ENCODE results near the gene SLC22A23. TPM values are rescaled to one million over a fixed set of nuclear protein-coding genes. Genes with fewer than 3 reads are reported as not detected.

The SLC22A23 gene
- total RNA-seq, 2 experiments from 2014 or later = 0.75 to 0.83 TPM

- Mint-ChIP-seq H3K27ac (no peak overlapping the region), H3K36me3 (ENCODE audit: low read depth) (peaks cover 9% of the 10 kb centered on the region), H3K4me1 (peaks cover 41% of the 10 kb centered on the region), H3K27me3 (no peaks in the 10 kb centered on the region), H3K9me3 (no peaks in the 10 kb centered on the region), H3K4me3 (no peak overlapping the region)
- CTCF ChIA-PET = interaction anchor here (1.2 to 1.9 kb wide), 3 partner anchors 9 to 106 kb away, joined by 3 to 4 read pairs (median 3); partner anchors contain the start of gene TUBB2A
- POLR2A ChIA-PET = no interaction called here
- DNase-seq = no peak
Measured at GRCh38 chr6:3263096-3263495, 193.8 kb downstream of the SLC22A23 start.

- CTCF ChIA-PET = interaction anchor here (1.9 to 3.9 kb wide), 2 partner anchors 10 to 11 kb away, joined by 4 to 24 read pairs; no protein-coding TSS in a partner anchor
- no peak overlapping the region for H3K27ac Mint-ChIP-seq
- H3K4me1 Mint-ChIP-seq = peaks cover 42% of the 10 kb centered on the region
- POLR2A ChIA-PET = no interaction called here
- peaks cover 6% of the 10 kb centered on the region for H3K27me3 Mint-ChIP-seq
- H3K4me3 Mint-ChIP-seq = no peak overlapping the region
- H3K9me3 Mint-ChIP-seq = no peaks in the 10 kb centered on the region
- no peak for DNase-seq
- H3K36me3 Mint-ChIP-seq (ENCODE audit: low read depth) = peaks cover 4% of the 10 kb centered on the region
Measured at GRCh38 chr6:3261921-3262320, 194.9 kb downstream of the SLC22A23 start.

- POLR2A ChIA-PET = no interaction called here
- no peak for DNase-seq
- H3K4me1 Mint-ChIP-seq = peaks cover 42% of the 10 kb centered on the region
- H3K27ac Mint-ChIP-seq = no peak overlapping the region
- CTCF ChIA-PET = interaction anchor here (1.8 to 3.9 kb wide), 2 partner anchors 10 to 18 kb away, joined by 5 to 24 read pairs; no protein-coding TSS in a partner anchor
- H3K27me3 Mint-ChIP-seq = peaks cover 10% of the 10 kb centered on the region
- H3K9me3 Mint-ChIP-seq = no peaks in the 10 kb centered on the region
- peaks cover 4% of the 10 kb centered on the region for H3K36me3 Mint-ChIP-seq (ENCODE audit: low read depth)
- no peak overlapping the region for H3K4me3 Mint-ChIP-seq
Measured at GRCh38 chr6:3261518-3261820, 195.4 kb downstream of the SLC22A23 start.

- ChIA-PET POLR2A (interaction anchor here (2.0 kb wide), 1 partner anchor 30 kb away, joined by 8 read pairs; no protein-coding TSS in a partner anchor), CTCF (interaction anchor here (0.6 to 3.9 kb wide), 3 partner anchors 9 to 403 kb away, joined by 3 to 24 read pairs (median 5); no protein-coding TSS in a partner anchor)
- peaks cover 42% of the 10 kb centered on the region for H3K4me1 Mint-ChIP-seq
- peaks cover 4% of the 10 kb centered on the region for H3K36me3 Mint-ChIP-seq (ENCODE audit: low read depth)
- H3K27me3 Mint-ChIP-seq = peaks cover 10% of the 10 kb centered on the region
- peak overlapping the region; percentile 47 for H3K27ac Mint-ChIP-seq
- peak overlapping the region; percentile 56 for H3K4me3 Mint-ChIP-seq
- H3K9me3 Mint-ChIP-seq = no peaks in the 10 kb centered on the region
- DNase-seq = no peak
Measured at GRCh38 chr6:3260772-3261517, 195.9 kb downstream of the SLC22A23 start.

DNA sequence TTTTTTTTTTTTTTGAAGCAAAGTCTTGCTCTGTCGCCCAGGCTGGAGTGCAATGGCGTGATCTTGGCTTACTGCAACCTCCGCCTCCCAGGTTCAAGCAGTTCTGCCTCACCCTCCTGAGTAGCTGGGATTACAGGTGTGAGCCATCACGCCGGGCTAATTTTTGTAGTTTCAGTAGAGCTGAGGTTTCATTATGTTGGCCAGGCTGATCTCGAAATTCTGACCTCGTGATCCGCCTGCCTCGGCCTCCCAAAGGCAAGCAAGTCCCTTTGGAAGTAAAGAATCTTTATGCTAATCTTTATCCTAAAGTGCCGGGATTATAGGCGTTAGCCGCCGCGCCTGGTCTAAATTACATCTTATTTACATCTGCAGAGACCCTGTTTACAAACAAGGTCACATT is 196.6 kb downstream of the SLC22A23 start:
- no peaks in the 10 kb centered on the region for H3K9me3 Mint-ChIP-seq
- ChIA-PET CTCF (interaction anchor here (0.6 to 3.9 kb wide), 8 partner anchors 9 to 403 kb away, joined by 3 to 24 read pairs (median 4); partner anchors contain the start of gene TUBB2A), POLR2A (interaction anchor here (0.7 to 2.0 kb wide), 5 partner anchors 29 to 162 kb away, joined by 3 to 8 read pairs (median 4); no protein-coding TSS in a partner anchor)
- no peak overlapping the region for H3K27ac Mint-ChIP-seq
- no peak for DNase-seq
- peak overlapping the region; percentile 56 for H3K4me3 Mint-ChIP-seq
- H3K27me3 Mint-ChIP-seq = peaks cover 10% of the 10 kb centered on the region
- peaks cover 42% of the 10 kb centered on the region for H3K4me1 Mint-ChIP-seq
- H3K36me3 Mint-ChIP-seq (ENCODE audit: low read depth) = peaks cover 4% of the 10 kb centered on the region

DNA sequence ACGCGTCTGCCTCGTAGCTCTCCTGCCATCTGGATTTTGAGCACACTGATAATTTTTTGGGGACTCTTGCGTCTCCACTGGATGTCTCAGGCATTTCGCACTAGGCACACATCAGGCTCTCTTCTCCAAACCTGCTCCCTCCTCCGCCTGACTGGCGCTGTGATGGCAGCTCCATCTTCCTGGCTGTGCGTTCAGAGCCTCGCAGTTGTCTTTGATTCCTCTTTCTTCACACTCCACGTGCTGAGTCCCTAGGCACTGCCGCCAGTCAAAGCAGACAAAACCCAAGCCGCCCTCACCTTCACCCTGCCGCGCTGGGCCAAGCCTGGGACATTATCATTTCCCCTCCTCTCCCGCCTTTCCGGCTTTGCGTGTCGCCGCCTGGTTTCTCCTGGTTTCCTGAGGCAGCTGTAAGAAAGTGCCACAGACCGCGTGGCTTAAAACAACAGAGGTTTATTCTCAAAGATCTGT is 197.3 kb downstream of the SLC22A23 start:
- H3K4me3 Mint-ChIP-seq = peak overlapping the region; percentile 95
- POLR2A ChIA-PET = interaction anchor here (0.7 to 2.0 kb wide), 13 partner anchors 10 to 269 kb away, joined by 3 to 9 read pairs (median 4); partner anchors contain the start of gene TUBB2A
- peak overlapping the region; percentile 86 for H3K27ac Mint-ChIP-seq
- CTCF ChIA-PET = interaction anchor here (0.6 to 3.9 kb wide), 13 partner anchors 8 to 589 kb away, joined by 3 to 24 read pairs (median 4); partner anchors contain the start of genes FAM50B, RIPK1 and TUBB2A
- no peaks in the 10 kb centered on the region for H3K9me3 Mint-ChIP-seq
- peaks cover 10% of the 10 kb centered on the region for H3K27me3 Mint-ChIP-seq
- H3K36me3 Mint-ChIP-seq (ENCODE audit: low read depth) = peaks cover 4% of the 10 kb centered on the region
- H3K4me1 Mint-ChIP-seq = peaks cover 42% of the 10 kb centered on the region
- DNase-seq = peak; percentile 38

- Mint-ChIP-seq H3K4me1 (peaks cover 42% of the 10 kb centered on the region), H3K27ac (peak within 1 kb of the TSS; percentile 86), H3K9me3 (no peaks in the 10 kb centered on the region), H3K27me3 (peaks cover 10% of the 10 kb centered on the region), H3K36me3 (ENCODE audit: low read depth) (peaks cover 4% of the 10 kb centered on the region), H3K4me3 (peak within 1 kb of the TSS; percentile 95)
- DNase-seq = peak; percentile 93
- CTCF ChIA-PET = interaction anchor here (0.8 to 3.9 kb wide), 12 partner anchors 7 to 590 kb away, joined by 3 to 24 read pairs (median 4); partner anchors contain the start of genes FAM50B, RIPK1 and TUBB2A
- POLR2A ChIA-PET = interaction anchor here (0.7 to 2.0 kb wide), 13 partner anchors 9 to 269 kb away, joined by 3 to 9 read pairs (median 4); partner anchors contain the start of gene TUBB2A
Measured at GRCh38 chr6:3258720-3259490, 197.9 kb downstream of the SLC22A23 start, which contains the start of gene PSMG4. TSS of gene PSMG4 (plus strand) at chr6:3258947. CDS start at chr6:3259023, 76 bp downstream.

DNA sequence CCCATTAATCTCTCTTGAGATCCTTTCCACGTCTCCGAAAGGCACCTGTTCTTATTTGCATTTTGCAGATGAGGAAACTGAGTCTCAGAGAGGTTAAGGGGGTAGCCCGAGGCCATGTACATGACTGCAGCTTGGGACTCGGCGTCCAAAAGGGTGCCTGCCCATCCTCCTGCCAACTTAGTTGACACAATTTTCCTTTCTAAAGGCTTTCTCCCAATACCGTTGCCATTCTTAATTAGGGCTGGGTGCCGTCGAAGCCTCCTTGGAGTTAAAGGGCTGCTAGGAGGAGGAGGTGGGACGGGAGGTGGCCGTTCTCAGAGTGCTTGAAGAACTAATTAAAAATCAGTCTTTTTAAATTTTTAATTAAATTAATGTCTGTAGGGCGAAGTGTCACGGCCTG is 198.6 kb downstream of the SLC22A23 start:
- POLR2A ChIA-PET = interaction anchor here (1.3 to 2.0 kb wide), 3 partner anchors 17 to 135 kb away, joined by 3 to 8 read pairs (median 6); no protein-coding TSS in a partner anchor

GRCh38 chr6:3253597-3253961 is 203.3 kb downstream of the SLC22A23 start:
- Mint-ChIP-seq H3K36me3 (ENCODE audit: low read depth) (no peaks in the 10 kb centered on the region), H3K27ac (no peak overlapping the region), H3K4me1 (peaks cover 16% of the 10 kb centered on the region), H3K4me3 (no peak overlapping the region), H3K27me3 (peaks cover 18% of the 10 kb centered on the region), H3K9me3 (no peaks in the 10 kb centered on the region)
- POLR2A ChIA-PET = interaction anchor here (1.0 kb wide), 1 partner anchor 91 kb away, joined by 3 read pairs; no protein-coding TSS in a partner anchor
- no peak for DNase-seq
- CTCF ChIA-PET = interaction anchor here (0.6 to 6.8 kb wide), 5 partner anchors 10 to 127 kb away, joined by 3 to 42 read pairs (median 3); partner anchors contain the start of gene TUBB2A

More for the DNA sequence above, 198.6 kb downstream of the SLC22A23 start:
- H3K9me3 Mint-ChIP-seq = no peaks in the 10 kb centered on the region
- CTCF ChIA-PET = interaction anchor here (1.0 to 2.3 kb wide), 4 partner anchors 10 to 133 kb away, joined by 3 to 9 read pairs (median 6); partner anchors contain the start of gene TUBB2A
- peaks cover 4% of the 10 kb centered on the region for H3K36me3 Mint-ChIP-seq (ENCODE audit: low read depth)
- H3K27me3 Mint-ChIP-seq = peaks cover 10% of the 10 kb centered on the region
- H3K4me1 Mint-ChIP-seq = peaks cover 38% of the 10 kb centered on the region
- no peak overlapping the region for H3K27ac Mint-ChIP-seq
- H3K4me3 Mint-ChIP-seq = peak overlapping the region; percentile 65
- no peak for DNase-seq

- peaks cover 16% of the 10 kb centered on the region for H3K4me1 Mint-ChIP-seq
- ChIA-PET POLR2A (no interaction called here), CTCF (interaction anchor here (1.0 to 6.8 kb wide), 8 partner anchors 8 to 155 kb away, joined by 3 to 42 read pairs (median 12); partner anchors contain the start of gene TUBB2A)
- no peaks in the 10 kb centered on the region for H3K36me3 Mint-ChIP-seq (ENCODE audit: low read depth)
- no peak for DNase-seq
- no peak overlapping the region for H3K4me3 Mint-ChIP-seq
- H3K27ac Mint-ChIP-seq = peak overlapping the region; percentile 38
- peaks cover 18% of the 10 kb centered on the region for H3K27me3 Mint-ChIP-seq
- no peaks in the 10 kb centered on the region for H3K9me3 Mint-ChIP-seq
Measured at GRCh38 chr6:3252861-3253596, 203.8 kb downstream of the SLC22A23 start.

GRCh38 chr6:3252369-3252768 is 204.5 kb downstream of the SLC22A23 start:
- Mint-ChIP-seq H3K4me3 (no peak overlapping the region), H3K27ac (peak overlapping the region; percentile 38), H3K4me1 (peaks cover 14% of the 10 kb centered on the region), H3K36me3 (ENCODE audit: low read depth) (no peaks in the 10 kb centered on the region), H3K9me3 (no peaks in the 10 kb centered on the region), H3K27me3 (peaks cover 17% of the 10 kb centered on the region)
- no peak for DNase-seq
- ChIA-PET CTCF (interaction anchor here (0.9 to 6.8 kb wide), 18 partner anchors 9 to 414 kb away, joined by 3 to 42 read pairs (median 6); partner anchors contain the start of gene TUBB2A), POLR2A (no interaction called here)
